ENCODE results near the gene LRP2.

The LRP2 gene

GRCh38 chr2:169114056-169114455 is 248.3 kb downstream of the LRP2 start:
- POLR2A ChIA-PET (ENCODE audit: low non-redundant PET): no interaction called here
- no peak for TF ChIP-seq CTCF (conservative IDR thresholded peaks at IDR 0.05; ENCODE audit: low read depth)
- CTCF ChIA-PET: interaction anchor here (0.7 kb wide), 1 partner anchor 251 kb away, joined by 3 read pairs; no protein-coding TSS in a partner anchor
- H3K27ac ChIP-seq: no peak overlapping the region
- no peak for DNase-seq (ENCODE audit: low spot score)

- ChIA-PET POLR2A (ENCODE audit: low non-redundant PET) (no interaction called here), CTCF (interaction anchor here (0.7 kb wide), 1 partner anchor 19 kb away, joined by 4 read pairs; no protein-coding TSS in a partner anchor)
- no peak overlapping the region for H3K27ac ChIP-seq
- no peak for TF ChIP-seq CTCF (conservative IDR thresholded peaks at IDR 0.05; ENCODE audit: low read depth)
- DNase-seq (ENCODE audit: low spot score): no peak
These were observed 249.5 kb downstream of the LRP2 start for GRCh38 chr2:169112841-169113240.

- ChIA-PET CTCF (interaction anchor here (0.6 to 4.5 kb wide), 5 partner anchors 14 to 166 kb away, joined by 3 to 25 read pairs (median 5); no protein-coding TSS in a partner anchor), POLR2A (ENCODE audit: low non-redundant PET) (no interaction called here)
- TF ChIP-seq CTCF (conservative IDR thresholded peaks at IDR 0.05; ENCODE audit: low read depth): no peak
- no peak for DNase-seq (ENCODE audit: low spot score)
- H3K27ac ChIP-seq: no peak overlapping the region
These were observed 251.4 kb downstream of the LRP2 start for GRCh38 chr2:169110916-169111315.

GRCh38 chr2:169110419-169110818 is 251.9 kb downstream of the LRP2 start:
- no peak for TF ChIP-seq CTCF (conservative IDR thresholded peaks at IDR 0.05; ENCODE audit: low read depth)
- ChIA-PET CTCF (interaction anchor here (0.6 to 4.5 kb wide), 12 partner anchors 9 to 690 kb away, joined by 3 to 25 read pairs (median 4); no protein-coding TSS in a partner anchor), POLR2A (ENCODE audit: low non-redundant PET) (no interaction called here)
- no peak for DNase-seq (ENCODE audit: low spot score)
- H3K27ac ChIP-seq: no peak overlapping the region

GRCh38 chr2:169109502-169110409 is 252.6 kb downstream of the LRP2 start:
- ChIA-PET CTCF (interaction anchor here (0.5 to 4.5 kb wide), 22 partner anchors 9 to 690 kb away, joined by 3 to 25 read pairs (median 4); partner anchors contain the start of gene DHRS9), POLR2A (ENCODE audit: low non-redundant PET) (no interaction called here)
- TF ChIP-seq CTCF (conservative IDR thresholded peaks at IDR 0.05; ENCODE audit: low read depth): peak; percentile 82
- peak; percentile 86 for DNase-seq (ENCODE audit: low spot score)
- no peak overlapping the region for H3K27ac ChIP-seq

GRCh38 chr2:169108099-169108884 is 254.0 kb downstream of the LRP2 start:
- no peak overlapping the region for H3K27ac ChIP-seq
- CTCF ChIA-PET: interaction anchor here (0.6 to 4.5 kb wide), 8 partner anchors 11 to 141 kb away, joined by 3 to 25 read pairs (median 4); no protein-coding TSS in a partner anchor
- DNase-seq (ENCODE audit: low spot score): no peak
- TF ChIP-seq CTCF (conservative IDR thresholded peaks at IDR 0.05; ENCODE audit: low read depth): no peak
- POLR2A ChIA-PET (ENCODE audit: low non-redundant PET): no interaction called here

All from RWPE1 (cell line).